GM23338 (cell line): ENCODE data around the gene APLN. TPM values are rescaled to one million over a fixed set of nuclear protein-coding genes. Genes with fewer than 3 reads are reported as not detected.

Experiments
- ATAC-seq: fragments of 200-7000 bp; cut with Tn5 transposase; 3 replicates; pipeline ENCODE4 v1.9.1; 2020
- DNase-seq: peaks from one replicate; pipeline ENCODE4 v3.0.0-alpha.2; 2015; ENCODE audit warnings: low spot score
- H2AFZ ChIP-seq: fragments of 200-600 bp; sonication (generic); 2 replicates; pipeline ENCODE4 v1.8.0; 2016; ENCODE audit warnings: antibody characterized with exemption, mild to moderate bottlenecking, moderate library complexity
- H3F3A ChIP-seq: fragments of 200-600 bp; sonication (generic); replicated peaks from 2 replicates; pipeline ENCODE4 v1.8.0; 2017; ENCODE audit warnings: antibody characterized with exemption, mixed run types, low read depth
- H3K27ac ChIP-seq: fragments of 200-600 bp; sonication (generic); 2 replicates; pipeline ENCODE4 v1.6.1; 2016; ENCODE audit warnings: low read depth
- H3K27me3 ChIP-seq: fragments of 200-600 bp; sonication (generic); 2 replicates; pipeline ENCODE4 v1.8.0; 2016; ENCODE audit warnings: mild to moderate bottlenecking, mixed run types, moderate library complexity; ENCODE audit not compliant: insufficient read depth
- H3K36me3 ChIP-seq: fragments of 200-600 bp; sonication (generic); 2 replicates; pipeline ENCODE4 v1.8.0; 2016; ENCODE audit warnings: mild to moderate bottlenecking; ENCODE audit not compliant: insufficient read depth
- H3K4me1 ChIP-seq: fragments of 200-600 bp; sonication (generic); 2 replicates; pipeline ENCODE4 v1.8.0; 2016; ENCODE audit warnings: mild to moderate bottlenecking, moderate library complexity; ENCODE audit not compliant: insufficient read depth
- H3K4me2 ChIP-seq: fragments of 200-600 bp; sonication (generic); 2 replicates; pipeline ENCODE4 v1.7.1; 2017; ENCODE audit warnings: mixed run types
- H3K4me3 ChIP-seq: fragments of 200-600 bp; sonication (generic); 2 replicates; pipeline ENCODE4 v1.6.1; 2016; ENCODE audit warnings: mixed run types
- H3K79me2 ChIP-seq: fragments of 200-600 bp; sonication (generic); replicated peaks from 2 replicates; pipeline ENCODE4 v1.8.0; 2017; ENCODE audit warnings: mild to moderate bottlenecking; ENCODE audit not compliant: insufficient read depth
- H3K9me2 ChIP-seq: fragments of 200-600 bp; sonication (generic); 2 replicates; pipeline ENCODE4 v1.8.0; 2017; ENCODE audit not compliant: insufficient read depth
- H4K20me1 ChIP-seq: fragments of 200-600 bp; sonication (generic); replicated peaks from 2 replicates; pipeline ENCODE4 v1.8.0; 2017; ENCODE audit warnings: mild to moderate bottlenecking; ENCODE audit not compliant: insufficient read depth
- H3K27ac Mint-ChIP-seq: 2 replicates; pipeline ENCODE4 v1.8.0; 2020; ENCODE audit warnings: inconsistent platforms, mild to moderate bottlenecking, moderate library complexity, mixed read lengths
- H3K27me3 Mint-ChIP-seq: 3 replicates; pipeline ENCODE4 v1.8.0; 2022; ENCODE audit warnings: low read depth, mild to moderate bottlenecking, moderate library complexity, mixed read lengths, inconsistent platforms; ENCODE audit not compliant: insufficient read depth, poor library complexity
- H3K36me3 Mint-ChIP-seq: 3 replicates; pipeline ENCODE4 v1.8.0; 2021; ENCODE audit warnings: low read depth, mild to moderate bottlenecking, inconsistent platforms, moderate library complexity, mixed read lengths
- H3K4me1 Mint-ChIP-seq: 3 replicates; pipeline ENCODE4 v1.8.0; 2020; ENCODE audit warnings: mild to moderate bottlenecking, inconsistent platforms, mixed read lengths
- H3K4me3 Mint-ChIP-seq: 3 replicates; pipeline ENCODE4 v1.8.0; 2021; ENCODE audit warnings: moderate library complexity, mild to moderate bottlenecking, inconsistent platforms, mixed read lengths
- H3K9me3 Mint-ChIP-seq: 3 replicates; pipeline ENCODE4 v1.8.0; 2020; ENCODE audit warnings: moderate library complexity, mild to moderate bottlenecking, inconsistent platforms, mixed read lengths
- CREB1 ChIP-seq: fragments of 250-450 bp; sonication (Bioruptor Pico); IDR thresholded peaks from 2 replicates; pipeline ENCODE4 v1.5.0; 2020; ENCODE audit warnings: low read depth, mild to moderate bottlenecking, moderate library complexity
- EZH2 ChIP-seq: fragments of 200-600 bp; sonication (generic); IDR thresholded peaks from one replicate; pipeline ENCODE4 v1.8.0; 2017; ENCODE audit warnings: antibody characterized with exemption, mild to moderate bottlenecking, low read depth; ENCODE audit not compliant: unreplicated experiment
- EZH2phosphoT487 ChIP-seq: fragments of 200-600 bp; sonication (generic); IDR thresholded peaks from one replicate; pipeline ENCODE4 v1.8.1; 2018; ENCODE audit warnings: antibody characterized with exemption; ENCODE audit not compliant: unreplicated experiment
- JUNB ChIP-seq: IDR thresholded peaks from one replicate; pipeline ENCODE4 v1.6.1; 2016; ENCODE audit warnings: antibody characterized with exemption; ENCODE audit not compliant: unreplicated experiment
- NANOG ChIP-seq: IDR thresholded peaks from 2 replicates; pipeline ENCODE4 v1.6.1; 2016; ENCODE audit warnings: antibody characterized with exemption, borderline replicate concordance
- POLR2AphosphoS5 ChIP-seq: IDR thresholded peaks from 2 replicates; pipeline ENCODE4 v1.6.1; 2016; ENCODE audit warnings: antibody characterized with exemption, low read depth
- STAT1 ChIP-seq: IDR thresholded peaks from one replicate; pipeline ENCODE4 v1.6.1; 2016; ENCODE audit warnings: antibody characterized with exemption; ENCODE audit not compliant: unreplicated experiment
- ZNF114 ChIP-seq: fragments of 250-450 bp; sonication (Bioruptor Pico); IDR thresholded peaks from 2 replicates; pipeline ENCODE4 v1.5.0; 2020; ENCODE audit warnings: mild to moderate bottlenecking, moderate library complexity
- ZNF331 ChIP-seq: fragments of 250-450 bp; sonication (Bioruptor Pico); IDR thresholded peaks from 2 replicates; pipeline ENCODE4 v1.5.0; 2020; ENCODE audit warnings: low read depth, mild to moderate bottlenecking, moderate library complexity
- polyA plus RNA-seq: library from polyadenylated mRNA; unstranded; fragments of >200 nt; fragmentation: Nextera tagmentation; extraction: Ambion mirVana; gene quantifications from 2 replicates; pipeline ENCODE4 v1.2.1, GENCODE V29; 2016
- total RNA-seq: library from RNA; depleted of rRNA; stranded (reverse); fragments of >200 nt; shearing (Covaris generic); gene quantifications from 2 replicates; pipeline ENCODE4 v1.2.3, GENCODE V29; 2014
- TF ChIP-seq, protein P1 (sequence below): IDR thresholded peaks from 2 replicates; pipeline ENCODE4 v1.6.1; 2016; ENCODE audit warnings: antibody characterized with exemption
- TF ChIP-seq, protein P2 (sequence below), 2 experiments: fragments of 200-600 bp in 1 of 2; sonication (generic) in 1 of 2; conservative IDR thresholded peaks; 2 replicates each; pipeline versions ENCODE4 v1.5.1 to v1.6.1; 2016 to 2017; ENCODE audit warnings: antibody characterized with exemption in 2 of 2, low read depth in 2 of 2, mild to moderate bottlenecking in 2 of 2, moderate library complexity in 1 of 2
- TF ChIP-seq, protein P3 (sequence below): fragments of 250-450 bp; sonication (Bioruptor Pico); IDR thresholded peaks from 2 replicates; pipeline ENCODE4 v1.5.0; 2020; ENCODE audit warnings: mild to moderate bottlenecking, moderate library complexity
- TF ChIP-seq, protein P4 (sequence below): IDR thresholded peaks from one replicate; pipeline ENCODE4 v1.6.1; 2018; ENCODE audit warnings: antibody characterized with exemption; ENCODE audit not compliant: unreplicated experiment

The APLN gene
- total and polyA plus RNA-seq, 2 experiments from 2014 or later = 0.49 to 0.60 TPM

DNA sequence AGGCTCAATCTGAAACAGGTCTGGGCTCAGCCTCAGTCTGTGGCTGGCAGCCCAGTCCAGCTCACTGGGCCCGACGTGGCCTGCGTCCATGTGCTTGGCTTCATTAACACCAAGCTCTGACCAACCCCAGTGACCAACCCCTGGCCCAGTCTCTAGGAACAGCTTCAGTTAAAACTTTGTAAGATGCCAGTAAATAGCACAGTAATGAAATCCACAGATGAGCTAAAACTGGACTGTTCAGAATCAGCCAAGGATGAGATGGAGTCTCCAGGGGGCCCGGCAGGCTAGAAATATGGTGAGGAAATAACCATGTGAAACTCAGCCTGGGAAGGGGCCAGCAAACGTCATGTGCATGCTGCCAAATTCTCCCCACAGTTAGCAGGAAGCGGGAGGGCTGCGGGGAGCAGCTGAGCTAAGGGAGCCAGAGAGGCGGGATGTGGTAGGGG lies 46.9 kb upstream of the APLN start:
- Histone ChIP-seq H2AFZ (no peak overlapping the region), H3K9me2 (no peaks in the 10 kb centered on the region), H3F3A (no peaks in the 10 kb centered on the region), H3K27ac (no peak overlapping the region), H3K27me3 (no peaks in the 10 kb centered on the region), H3K4me3 (no peak overlapping the region), H3K4me1 (peaks cover 5% of the 10 kb centered on the region; the same call in 1 of the 2 replicates), H3K4me2 (no peak overlapping the region), H4K20me1 (no peaks in the 10 kb centered on the region), H3K79me2 (no peaks in the 10 kb centered on the region), H3K36me3 (no peaks in the 10 kb centered on the region)
- H3K4me3 Mint-ChIP-seq = no peak overlapping the region
- DNase-seq (no peak), ATAC-seq (no peak)
- no peak overlapping the region for H3K27ac Mint-ChIP-seq
- peaks cover 2% of the 10 kb centered on the region for H3K27me3 Mint-ChIP-seq
- no peaks in the 10 kb centered on the region for H3K9me3 Mint-ChIP-seq
- peaks cover 21% of the 10 kb centered on the region; the same call in 2 of the 3 replicates for H3K4me1 Mint-ChIP-seq
- no peak for TF ChIP-seq ZNF331 (CRISPR knock-in tag)
- no peak for TF ChIP-seq EZH2phosphoT487
- no peak for TF ChIP-seq POLR2AphosphoS5
- no peak for TF ChIP-seq NANOG
- TF ChIP-seq, protein P1, sequence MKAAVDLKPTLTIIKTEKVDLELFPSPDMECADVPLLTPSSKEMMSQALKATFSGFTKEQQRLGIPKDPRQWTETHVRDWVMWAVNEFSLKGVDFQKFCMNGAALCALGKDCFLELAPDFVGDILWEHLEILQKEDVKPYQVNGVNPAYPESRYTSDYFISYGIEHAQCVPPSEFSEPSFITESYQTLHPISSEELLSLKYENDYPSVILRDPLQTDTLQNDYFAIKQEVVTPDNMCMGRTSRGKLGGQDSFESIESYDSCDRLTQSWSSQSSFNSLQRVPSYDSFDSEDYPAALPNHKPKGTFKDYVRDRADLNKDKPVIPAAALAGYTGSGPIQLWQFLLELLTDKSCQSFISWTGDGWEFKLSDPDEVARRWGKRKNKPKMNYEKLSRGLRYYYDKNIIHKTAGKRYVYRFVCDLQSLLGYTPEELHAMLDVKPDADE = no peak
- no peak for TF ChIP-seq STAT1
- no peak for TF ChIP-seq JUNB
- TF ChIP-seq, protein P2, sequence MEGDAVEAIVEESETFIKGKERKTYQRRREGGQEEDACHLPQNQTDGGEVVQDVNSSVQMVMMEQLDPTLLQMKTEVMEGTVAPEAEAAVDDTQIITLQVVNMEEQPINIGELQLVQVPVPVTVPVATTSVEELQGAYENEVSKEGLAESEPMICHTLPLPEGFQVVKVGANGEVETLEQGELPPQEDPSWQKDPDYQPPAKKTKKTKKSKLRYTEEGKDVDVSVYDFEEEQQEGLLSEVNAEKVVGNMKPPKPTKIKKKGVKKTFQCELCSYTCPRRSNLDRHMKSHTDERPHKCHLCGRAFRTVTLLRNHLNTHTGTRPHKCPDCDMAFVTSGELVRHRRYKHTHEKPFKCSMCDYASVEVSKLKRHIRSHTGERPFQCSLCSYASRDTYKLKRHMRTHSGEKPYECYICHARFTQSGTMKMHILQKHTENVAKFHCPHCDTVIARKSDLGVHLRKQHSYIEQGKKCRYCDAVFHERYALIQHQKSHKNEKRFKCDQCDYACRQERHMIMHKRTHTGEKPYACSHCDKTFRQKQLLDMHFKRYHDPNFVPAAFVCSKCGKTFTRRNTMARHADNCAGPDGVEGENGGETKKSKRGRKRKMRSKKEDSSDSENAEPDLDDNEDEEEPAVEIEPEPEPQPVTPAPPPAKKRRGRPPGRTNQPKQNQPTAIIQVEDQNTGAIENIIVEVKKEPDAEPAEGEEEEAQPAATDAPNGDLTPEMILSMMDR (conservative IDR thresholded peaks at IDR 0.05; ENCODE audit: low read depth in 2 of 2) = no peak
- no peak for TF ChIP-seq ZNF114 (CRISPR knock-in tag)
- TF ChIP-seq, protein P3, sequence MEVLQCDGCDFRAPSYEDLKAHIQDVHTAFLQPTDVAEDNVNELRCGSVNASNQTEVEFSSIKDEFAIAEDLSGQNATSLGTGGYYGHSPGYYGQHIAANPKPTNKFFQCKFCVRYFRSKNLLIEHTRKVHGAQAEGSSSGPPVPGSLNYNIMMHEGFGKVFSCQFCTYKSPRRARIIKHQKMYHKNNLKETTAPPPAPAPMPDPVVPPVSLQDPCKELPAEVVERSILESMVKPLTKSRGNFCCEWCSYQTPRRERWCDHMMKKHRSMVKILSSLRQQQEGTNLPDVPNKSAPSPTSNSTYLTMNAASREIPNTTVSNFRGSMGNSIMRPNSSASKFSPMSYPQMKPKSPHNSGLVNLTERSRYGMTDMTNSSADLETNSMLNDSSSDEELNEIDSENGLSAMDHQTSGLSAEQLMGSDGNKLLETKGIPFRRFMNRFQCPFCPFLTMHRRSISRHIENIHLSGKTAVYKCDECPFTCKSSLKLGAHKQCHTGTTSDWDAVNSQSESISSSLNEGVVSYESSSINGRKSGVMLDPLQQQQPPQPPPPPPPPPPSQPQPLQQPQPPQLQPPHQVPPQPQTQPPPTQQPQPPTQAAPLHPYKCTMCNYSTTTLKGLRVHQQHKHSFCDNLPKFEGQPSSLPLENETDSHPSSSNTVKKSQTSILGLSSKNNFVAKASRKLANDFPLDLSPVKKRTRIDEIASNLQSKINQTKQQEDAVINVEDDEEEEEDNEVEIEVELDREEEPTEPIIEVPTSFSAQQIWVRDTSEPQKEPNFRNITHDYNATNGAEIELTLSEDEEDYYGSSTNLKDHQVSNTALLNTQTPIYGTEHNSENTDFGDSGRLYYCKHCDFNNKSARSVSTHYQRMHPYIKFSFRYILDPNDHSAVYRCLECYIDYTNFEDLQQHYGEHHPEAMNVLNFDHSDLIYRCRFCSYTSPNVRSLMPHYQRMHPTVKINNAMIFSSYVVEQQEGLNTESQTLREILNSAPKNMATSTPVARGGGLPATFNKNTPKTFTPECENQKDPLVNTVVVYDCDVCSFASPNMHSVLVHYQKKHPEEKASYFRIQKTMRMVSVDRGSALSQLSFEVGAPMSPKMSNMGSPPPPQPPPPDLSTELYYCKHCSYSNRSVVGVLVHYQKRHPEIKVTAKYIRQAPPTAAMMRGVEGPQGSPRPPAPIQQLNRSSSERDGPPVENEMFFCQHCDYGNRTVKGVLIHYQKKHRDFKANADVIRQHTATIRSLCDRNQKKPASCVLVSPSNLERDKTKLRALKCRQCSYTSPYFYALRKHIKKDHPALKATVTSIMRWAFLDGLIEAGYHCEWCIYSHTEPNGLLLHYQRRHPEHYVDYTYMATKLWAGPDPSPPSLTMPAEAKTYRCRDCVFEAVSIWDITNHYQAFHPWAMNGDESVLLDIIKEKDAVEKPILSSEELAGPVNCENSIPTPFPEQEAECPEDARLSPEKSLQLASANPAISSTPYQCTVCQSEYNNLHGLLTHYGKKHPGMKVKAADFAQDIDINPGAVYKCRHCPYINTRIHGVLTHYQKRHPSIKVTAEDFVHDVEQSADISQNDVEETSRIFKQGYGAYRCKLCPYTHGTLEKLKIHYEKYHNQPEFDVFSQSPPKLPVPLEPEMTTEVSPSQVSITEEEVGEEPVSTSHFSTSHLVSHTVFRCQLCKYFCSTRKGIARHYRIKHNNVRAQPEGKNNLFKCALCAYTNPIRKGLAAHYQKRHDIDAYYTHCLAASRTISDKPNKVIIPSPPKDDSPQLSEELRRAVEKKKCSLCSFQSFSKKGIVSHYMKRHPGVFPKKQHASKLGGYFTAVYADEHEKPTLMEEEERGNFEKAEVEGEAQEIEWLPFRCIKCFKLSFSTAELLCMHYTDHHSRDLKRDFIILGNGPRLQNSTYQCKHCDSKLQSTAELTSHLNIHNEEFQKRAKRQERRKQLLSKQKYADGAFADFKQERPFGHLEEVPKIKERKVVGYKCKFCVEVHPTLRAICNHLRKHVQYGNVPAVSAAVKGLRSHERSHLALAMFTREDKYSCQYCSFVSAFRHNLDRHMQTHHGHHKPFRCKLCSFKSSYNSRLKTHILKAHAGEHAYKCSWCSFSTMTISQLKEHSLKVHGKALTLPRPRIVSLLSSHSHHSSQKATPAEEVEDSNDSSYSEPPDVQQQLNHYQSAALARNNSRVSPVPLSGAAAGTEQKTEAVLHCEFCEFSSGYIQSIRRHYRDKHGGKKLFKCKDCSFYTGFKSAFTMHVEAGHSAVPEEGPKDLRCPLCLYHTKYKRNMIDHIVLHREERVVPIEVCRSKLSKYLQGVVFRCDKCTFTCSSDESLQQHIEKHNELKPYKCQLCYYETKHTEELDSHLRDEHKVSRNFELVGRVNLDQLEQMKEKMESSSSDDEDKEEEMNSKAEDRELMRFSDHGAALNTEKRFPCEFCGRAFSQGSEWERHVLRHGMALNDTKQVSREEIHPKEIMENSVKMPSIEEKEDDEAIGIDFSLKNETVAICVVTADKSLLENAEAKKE (CRISPR knock-in tag) = no peak
- no peak for TF ChIP-seq CREB1 (CRISPR knock-in tag)
- TF ChIP-seq EZH2 = no peak
- TF ChIP-seq, protein P4, sequence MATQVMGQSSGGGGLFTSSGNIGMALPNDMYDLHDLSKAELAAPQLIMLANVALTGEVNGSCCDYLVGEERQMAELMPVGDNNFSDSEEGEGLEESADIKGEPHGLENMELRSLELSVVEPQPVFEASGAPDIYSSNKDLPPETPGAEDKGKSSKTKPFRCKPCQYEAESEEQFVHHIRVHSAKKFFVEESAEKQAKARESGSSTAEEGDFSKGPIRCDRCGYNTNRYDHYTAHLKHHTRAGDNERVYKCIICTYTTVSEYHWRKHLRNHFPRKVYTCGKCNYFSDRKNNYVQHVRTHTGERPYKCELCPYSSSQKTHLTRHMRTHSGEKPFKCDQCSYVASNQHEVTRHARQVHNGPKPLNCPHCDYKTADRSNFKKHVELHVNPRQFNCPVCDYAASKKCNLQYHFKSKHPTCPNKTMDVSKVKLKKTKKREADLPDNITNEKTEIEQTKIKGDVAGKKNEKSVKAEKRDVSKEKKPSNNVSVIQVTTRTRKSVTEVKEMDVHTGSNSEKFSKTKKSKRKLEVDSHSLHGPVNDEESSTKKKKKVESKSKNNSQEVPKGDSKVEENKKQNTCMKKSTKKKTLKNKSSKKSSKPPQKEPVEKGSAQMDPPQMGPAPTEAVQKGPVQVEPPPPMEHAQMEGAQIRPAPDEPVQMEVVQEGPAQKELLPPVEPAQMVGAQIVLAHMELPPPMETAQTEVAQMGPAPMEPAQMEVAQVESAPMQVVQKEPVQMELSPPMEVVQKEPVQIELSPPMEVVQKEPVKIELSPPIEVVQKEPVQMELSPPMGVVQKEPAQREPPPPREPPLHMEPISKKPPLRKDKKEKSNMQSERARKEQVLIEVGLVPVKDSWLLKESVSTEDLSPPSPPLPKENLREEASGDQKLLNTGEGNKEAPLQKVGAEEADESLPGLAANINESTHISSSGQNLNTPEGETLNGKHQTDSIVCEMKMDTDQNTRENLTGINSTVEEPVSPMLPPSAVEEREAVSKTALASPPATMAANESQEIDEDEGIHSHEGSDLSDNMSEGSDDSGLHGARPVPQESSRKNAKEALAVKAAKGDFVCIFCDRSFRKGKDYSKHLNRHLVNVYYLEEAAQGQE = no peak
- H3K36me3 Mint-ChIP-seq = no peaks in the 10 kb centered on the region
